ENCODE measurements around the gene HIF3A.

The HIF3A gene

DNA sequence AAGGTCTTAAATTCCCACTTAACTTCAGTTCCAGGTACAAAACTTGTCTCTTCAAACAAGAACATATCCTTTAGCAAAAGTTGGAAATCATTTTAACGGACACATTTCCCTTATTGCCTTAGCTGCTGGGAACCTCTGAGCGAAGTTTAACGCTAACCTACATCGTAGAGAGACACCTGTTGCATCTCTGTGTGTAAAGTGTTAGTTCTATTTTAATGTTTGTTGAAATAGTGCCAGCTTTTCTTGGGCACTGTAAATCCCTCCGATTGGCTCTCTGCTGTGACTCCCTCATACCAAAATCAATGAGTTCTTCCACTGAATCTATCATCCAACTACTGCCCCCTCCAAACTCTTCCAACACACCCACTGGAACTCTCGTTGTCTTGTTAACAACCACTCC lies 2.3 kb upstream of the HIF3A start:
- TF ChIP-seq CTCF (IDR thresholded peaks at IDR 0.05; ENCODE audit: insufficient read depth, low read length, missing control alignments), result no peak
- POLR2A ChIA-PET, result no interaction called here
- CTCF ChIA-PET, result interaction anchor here (1.1 to 1.4 kb wide), 2 partner anchors 11 to 14 kb away, joined by 3 to 5 read pairs; no protein-coding TSS in a partner anchor
- DNase-seq (ENCODE audit: low read depth, low spot score), result no peak
- no peak overlapping the region for H3K4me3 ChIP-seq (ENCODE audit: low read depth, low read length)

DNA sequence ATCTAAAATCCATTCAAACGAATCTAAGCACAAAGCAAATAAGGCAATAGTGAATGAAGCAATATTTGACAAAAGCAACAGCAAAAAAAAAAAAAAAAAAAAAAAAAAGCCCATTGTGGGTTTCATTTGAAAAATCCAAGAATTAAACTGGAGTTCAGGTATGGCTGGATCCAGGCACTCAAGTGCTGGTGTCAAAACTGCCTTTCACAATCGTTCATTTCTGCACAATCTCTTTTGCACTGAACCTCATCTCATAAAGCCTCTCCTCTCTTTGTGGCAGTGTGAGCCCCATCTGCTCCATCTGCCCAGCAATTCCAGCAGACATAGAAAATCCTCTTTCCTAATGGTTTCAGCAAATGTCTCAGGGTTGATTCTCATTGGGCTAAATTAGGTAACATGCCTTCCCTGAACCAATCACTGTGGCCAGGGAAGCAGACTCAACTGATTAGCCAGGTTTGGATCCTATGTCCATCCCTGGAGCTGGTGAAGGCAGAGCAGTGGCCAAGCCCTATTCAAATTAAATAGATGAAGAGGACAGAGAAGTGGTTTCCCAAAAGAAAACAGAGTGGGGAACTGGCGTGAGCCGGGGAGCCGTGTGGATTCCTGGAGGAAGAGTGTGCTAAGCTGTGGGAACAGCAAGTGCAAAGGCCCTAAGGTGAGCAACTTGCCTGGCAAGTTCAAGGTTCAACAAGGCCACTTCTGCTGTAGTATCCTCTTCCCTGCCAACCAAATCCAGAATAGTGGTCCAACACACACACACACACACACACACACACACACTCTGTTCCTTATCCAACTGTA lies 1.2 kb upstream of the HIF3A start:
- ChIA-PET POLR2A (no interaction called here), CTCF (interaction anchor here (1.1 to 3.7 kb wide), 3 partner anchors 12 to 52 kb away, joined by 3 to 20 read pairs (median 3); no protein-coding TSS in a partner anchor)
- no peak for DNase-seq (ENCODE audit: low read depth, low spot score)
- H3K4me3 ChIP-seq (ENCODE audit: low read depth, low read length), result no peak overlapping the region
- no peak for TF ChIP-seq CTCF (IDR thresholded peaks at IDR 0.05; ENCODE audit: insufficient read depth, low read length, missing control alignments)

DNA sequence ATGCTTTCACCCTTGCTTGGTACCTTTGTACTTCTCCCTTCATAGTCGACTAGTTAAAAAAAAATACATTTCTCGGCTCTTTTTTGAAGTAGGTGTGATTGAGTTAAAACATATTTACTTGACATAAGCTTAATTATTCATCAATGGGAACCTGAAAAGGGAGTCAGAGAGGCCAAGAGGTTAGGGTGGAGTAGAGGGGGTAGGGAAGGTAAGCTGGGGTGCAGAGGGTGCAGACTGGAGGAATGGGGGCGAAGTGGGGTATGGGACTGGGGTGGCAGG lies 701 bp upstream of the HIF3A start:
- no peak for DNase-seq (ENCODE audit: low read depth, low spot score)
- ChIA-PET POLR2A (no interaction called here), CTCF (interaction anchor here (3.7 kb wide), 1 partner anchor 15 kb away, joined by 20 read pairs; no protein-coding TSS in a partner anchor)
- no peak overlapping the region for H3K4me3 ChIP-seq (ENCODE audit: low read depth, low read length)
- no peak for TF ChIP-seq CTCF (IDR thresholded peaks at IDR 0.05; ENCODE audit: insufficient read depth, low read length, missing control alignments)

- DNase-seq (ENCODE audit: low read depth, low spot score), result no peak
- POLR2A ChIA-PET, result no interaction called here
- no peak for TF ChIP-seq CTCF (IDR thresholded peaks at IDR 0.05; ENCODE audit: insufficient read depth, low read length, missing control alignments)
- H3K4me3 ChIP-seq (ENCODE audit: low read depth, low read length), result no peak overlapping the region
- CTCF ChIA-PET, result interaction anchor here (1.0 to 3.7 kb wide), 3 partner anchors 9 to 98 kb away, joined by 3 to 20 read pairs (median 5); no protein-coding TSS in a partner anchor
Observed at GRCh38 chr19:46297700-46298478, 1.0 kb downstream of the HIF3A start.

DNA sequence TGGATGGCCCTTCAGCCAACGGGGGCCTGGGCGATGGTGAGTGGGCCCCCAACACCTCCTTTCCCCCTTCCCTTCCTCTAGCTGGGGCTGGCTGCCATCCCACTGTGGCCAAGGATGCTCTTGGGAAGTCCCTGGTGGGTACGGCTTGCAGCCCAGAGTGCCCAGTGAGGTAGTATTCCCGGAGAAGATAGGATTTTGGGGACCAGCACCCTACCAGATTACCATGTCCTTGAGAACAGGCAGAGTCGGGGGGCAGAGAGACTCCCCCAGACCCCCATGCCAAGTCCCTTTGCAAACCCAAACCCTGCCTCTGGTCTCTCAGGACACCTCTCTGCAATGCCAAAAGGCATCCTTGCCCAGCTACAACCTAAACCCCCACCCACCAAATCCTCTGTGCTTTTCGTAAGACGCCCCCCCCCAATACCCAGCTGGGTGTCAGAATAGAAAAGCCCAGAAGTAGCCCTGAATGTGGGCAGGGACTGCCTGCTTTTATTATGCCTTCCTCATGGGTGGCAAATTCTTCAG lies 1.7 kb downstream of the HIF3A start:
- DNase-seq (ENCODE audit: low read depth, low spot score), result no peak
- CTCF ChIA-PET, result interaction anchor here (1.5 to 3.7 kb wide), 2 partner anchors 17 to 93 kb away, joined by 3 to 20 read pairs; no protein-coding TSS in a partner anchor
- POLR2A ChIA-PET, result no interaction called here
- no peak for TF ChIP-seq CTCF (IDR thresholded peaks at IDR 0.05; ENCODE audit: insufficient read depth, low read length, missing control alignments)
- H3K4me3 ChIP-seq (ENCODE audit: low read depth, low read length), result no peak overlapping the region

- no peak for TF ChIP-seq CTCF (IDR thresholded peaks at IDR 0.05; ENCODE audit: insufficient read depth, low read length, missing control alignments)
- CTCF ChIA-PET, result interaction anchor here (1.2 to 3.7 kb wide), 3 partner anchors 18 to 215 kb away, joined by 3 to 20 read pairs (median 3); no protein-coding TSS in a partner anchor
- no peak for DNase-seq (ENCODE audit: low read depth, low spot score)
- POLR2A ChIA-PET, result no interaction called here
- H3K4me3 ChIP-seq (ENCODE audit: low read depth, low read length), result no peak overlapping the region
Observed at GRCh38 chr19:46299004-46299509, 2.2 kb downstream of the HIF3A start.

All from AG04449 (cell line).